Inflammatory macrophage treated with lipopolysaccharide for 1 hour (primary cell): Measurements from ENCODE around the gene GJA3.

Experiments
- DNase-seq, 2 donors: peaks; one replicate each; pipeline ENCODE4 v3.0.0-alpha.2; 2020 to 2022

Gene GJA3

DNA sequence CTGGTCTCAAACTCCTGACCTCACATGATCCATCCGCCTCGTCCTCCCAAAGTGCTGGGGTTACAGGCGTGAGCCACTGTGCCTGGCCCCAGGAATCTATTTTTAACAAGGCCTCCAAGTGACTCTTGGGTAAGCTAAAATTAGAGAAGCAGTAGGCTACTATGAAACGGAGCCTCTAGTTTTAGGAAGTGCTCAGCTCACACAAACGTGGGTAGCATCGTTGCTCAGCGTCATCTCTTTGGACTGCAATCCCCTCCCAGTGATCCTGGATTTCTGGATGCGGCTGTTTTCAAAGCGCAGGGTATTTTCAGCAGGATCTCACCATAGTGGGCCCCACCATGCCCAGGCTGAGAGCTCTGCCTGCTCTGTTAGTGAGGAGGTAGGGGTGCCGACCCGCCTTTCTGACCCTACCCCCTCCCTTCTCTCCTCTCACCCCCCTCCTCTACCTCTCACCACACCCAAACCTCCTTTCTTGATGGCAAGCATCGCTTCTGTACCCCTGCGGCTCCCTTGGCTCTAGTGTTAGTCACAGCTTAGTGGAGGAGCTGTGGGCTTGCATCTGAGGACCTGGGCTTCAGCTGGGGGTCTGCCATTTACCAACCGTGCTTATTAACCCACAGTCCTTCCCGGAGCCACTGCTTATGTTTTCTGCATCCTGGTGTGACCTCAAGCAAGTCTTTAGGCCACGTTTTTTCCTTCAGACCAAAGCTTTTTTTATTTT is 34.2 kb downstream of the GJA3 start:
- peak; percentile 78 to 80 for DNase-seq

DNA sequence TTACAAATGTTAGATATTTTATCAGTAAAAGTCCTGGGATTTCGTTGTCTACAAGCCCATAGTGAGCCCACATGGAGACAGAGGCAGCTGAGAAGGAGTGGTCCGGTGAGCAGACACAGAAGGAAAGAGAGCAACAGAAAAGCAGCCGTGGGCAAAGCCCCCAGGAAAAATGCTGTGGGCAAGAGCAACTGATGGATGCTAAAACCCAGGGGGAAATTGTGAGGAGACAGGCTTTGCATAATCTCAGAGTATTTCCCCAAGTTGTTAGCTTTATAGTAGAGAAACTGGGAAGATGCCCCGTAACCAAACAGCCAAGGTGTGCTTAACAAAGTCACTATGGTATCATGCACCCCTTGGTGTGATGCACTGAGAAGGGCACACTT is 35.1 kb downstream of the GJA3 start:
- DNase-seq = no peak

DNA sequence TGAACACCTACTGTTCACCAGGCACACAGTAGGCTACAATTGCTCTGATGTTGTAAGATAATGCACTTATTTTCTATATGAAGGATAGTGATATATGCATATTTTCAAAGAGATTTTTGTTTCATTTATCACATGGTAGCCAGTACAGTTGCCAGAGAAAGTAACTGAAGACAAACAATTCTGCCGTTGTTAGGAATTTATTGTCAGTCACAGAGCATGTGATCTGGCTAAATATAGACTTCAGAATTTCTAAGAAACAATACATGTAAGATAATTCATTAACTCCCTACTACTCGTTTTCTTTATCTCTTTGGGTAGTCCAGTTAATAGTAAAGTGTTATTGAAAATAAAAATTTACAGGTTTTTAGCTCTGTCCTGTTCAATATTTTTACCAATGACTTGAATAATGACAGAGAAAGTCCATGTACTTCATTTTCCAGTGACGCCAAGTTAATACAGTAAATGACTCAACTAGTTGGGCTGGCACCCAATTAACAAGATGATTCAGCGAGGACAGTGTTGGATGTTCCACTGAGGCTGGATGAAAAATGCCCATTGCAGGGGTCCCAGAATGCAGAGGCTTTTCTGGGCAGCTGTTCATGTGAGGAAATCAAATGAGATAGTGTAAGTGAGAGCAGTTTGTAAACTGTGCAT is 35.6 kb downstream of the GJA3 start:
- no peak for DNase-seq

DNA sequence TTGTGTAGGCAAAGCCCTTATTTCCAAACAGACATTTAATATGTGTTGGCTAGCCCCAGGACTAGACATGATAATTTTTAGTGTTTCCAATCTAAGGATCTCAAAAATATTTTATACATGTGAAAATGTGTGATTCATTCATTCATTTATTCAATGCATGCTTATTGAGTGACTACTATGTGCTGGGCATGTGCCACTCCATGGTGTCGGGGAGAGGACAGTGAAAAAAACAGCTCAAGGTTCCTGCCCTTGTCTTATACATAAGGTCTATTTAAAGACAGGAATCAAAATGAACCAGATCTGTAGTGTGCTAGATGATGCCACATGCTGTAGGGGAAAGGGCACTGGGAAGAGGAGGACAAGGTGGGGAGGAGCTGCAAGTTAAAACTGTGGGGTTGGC is 36.5 kb downstream of the GJA3 start:
- no peak for DNase-seq

DNA sequence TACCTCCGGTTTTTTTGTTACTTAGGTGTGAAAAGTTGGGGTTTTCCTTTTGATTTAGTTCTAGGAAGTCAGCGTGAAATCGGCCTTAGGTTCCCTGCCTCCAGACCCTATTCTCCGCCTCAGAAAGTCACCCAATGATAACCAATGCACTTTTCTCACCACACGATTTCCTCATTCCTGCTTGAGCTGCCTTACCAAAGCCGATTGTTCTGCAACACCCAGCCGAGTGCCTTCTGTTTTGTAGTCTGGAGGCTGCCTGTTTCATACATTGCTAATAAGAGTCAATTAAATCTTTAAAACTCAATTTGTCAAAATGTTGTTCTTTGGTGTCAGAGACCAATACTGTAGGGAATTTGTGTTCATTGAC is 39.7 kb downstream of the GJA3 start:
- peak in 1 of 2 donors; percentile 32 for DNase-seq

DNA sequence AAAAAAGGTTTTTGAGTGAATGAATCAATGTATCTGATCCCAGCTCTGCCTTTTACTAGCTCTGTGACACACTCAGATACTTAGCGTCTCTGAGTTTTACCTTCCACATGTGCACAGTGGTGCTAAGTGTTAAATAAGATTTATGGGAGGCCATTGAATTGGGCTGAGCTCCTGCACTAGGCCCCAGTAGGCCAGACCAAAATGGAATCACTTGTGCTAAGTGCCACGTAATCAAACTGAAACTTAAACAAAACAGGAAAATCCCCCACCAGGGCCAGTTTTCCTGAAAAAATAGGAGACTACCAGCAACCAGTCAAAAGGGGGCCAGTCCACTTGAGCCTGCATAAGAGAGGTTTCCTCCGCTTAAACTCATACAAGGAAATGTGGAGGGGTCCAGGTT is 40.9 kb downstream of the GJA3 start:
- no peak for DNase-seq

DNA sequence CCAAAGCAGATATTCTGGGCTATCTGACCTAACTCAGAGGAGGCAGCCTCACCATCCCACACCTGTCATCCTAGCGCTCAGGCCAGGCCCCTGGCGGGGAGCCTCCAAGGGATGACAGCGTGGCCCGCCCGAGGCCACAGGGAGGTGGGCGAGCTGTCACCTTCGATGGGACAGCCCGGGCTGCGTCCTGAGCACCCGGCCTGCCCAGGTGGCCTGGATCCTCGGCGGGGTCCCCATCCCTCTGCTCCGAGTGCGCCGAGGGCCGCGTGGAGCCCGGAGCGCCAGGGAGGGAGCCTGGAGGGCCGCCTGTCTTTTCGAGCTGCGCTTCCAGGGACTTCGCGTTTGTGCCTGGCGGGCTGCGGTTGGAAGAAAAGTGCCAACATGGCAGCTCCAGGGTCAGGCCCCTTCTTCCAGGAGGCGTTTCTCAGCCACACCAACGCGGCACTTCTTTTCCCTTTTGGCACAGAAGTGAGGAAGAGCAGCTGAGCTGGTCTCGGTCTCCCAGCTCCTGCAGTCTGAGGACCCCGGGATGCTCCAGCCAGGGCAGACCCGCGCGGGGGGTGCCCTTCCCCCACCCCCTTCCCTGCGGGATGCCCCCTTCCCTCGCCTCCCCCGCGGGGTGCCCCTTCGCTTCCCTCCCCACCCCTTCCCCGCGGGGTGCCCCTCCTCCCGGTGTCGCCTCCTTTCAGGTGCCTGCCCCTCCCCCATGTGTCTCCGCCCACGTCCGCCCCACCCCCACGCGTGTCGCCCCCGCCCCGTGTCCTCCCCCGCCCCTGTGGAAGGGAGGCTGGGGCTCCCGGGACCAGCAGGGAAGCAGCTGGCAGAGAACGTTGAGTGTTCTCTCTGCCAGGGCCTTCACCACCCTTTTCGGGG is 42.3 kb downstream of the GJA3 start:
- DNase-seq = no peak

DNA sequence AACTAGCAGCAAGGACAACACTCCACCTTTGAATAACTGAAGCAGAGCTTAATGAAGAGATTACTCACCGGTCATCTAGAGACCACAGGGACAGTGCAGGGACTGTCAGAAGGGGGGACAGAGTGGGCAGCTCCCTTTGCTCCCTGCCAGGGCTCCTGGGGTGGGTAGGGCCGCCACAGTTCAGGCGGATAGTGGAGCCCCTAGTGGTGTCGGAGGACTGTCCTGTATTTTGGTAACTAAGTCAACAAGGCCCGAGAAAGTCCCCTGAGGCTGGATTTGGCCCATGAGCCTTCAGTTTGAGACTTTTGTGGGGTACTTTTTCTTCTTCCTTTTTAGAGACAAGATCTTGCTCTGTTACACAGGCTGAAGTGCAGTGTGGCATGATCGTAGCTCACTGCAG is 44.6 kb downstream of the GJA3 start:
- no peak for DNase-seq

DNA sequence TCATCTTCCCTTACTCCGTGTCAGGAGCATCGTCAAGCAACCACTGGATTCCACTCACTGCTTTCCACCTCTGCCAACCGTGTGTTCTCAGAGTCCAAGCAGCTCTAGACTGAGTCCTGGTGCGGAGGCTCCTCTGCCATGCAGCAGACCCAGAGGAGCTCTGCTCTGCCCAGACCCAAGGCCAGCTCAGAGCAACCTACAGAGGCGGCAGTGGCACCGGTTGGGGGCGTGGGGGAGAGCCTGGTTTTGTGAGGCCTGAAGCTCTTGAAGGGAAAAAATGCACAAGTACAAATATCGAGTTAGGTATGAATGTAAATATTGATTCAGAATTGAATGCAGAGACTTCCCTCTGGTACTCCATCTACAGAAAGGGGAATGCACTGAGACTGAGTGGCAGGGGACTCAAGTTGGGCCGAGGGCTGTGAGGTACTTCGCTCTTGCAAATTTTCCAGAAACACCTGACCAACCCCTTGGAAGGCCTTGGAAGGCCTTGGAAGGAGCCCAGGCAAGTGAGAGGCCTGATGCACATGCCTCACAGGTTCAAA is 46.7 kb downstream of the GJA3 start:
- DNase-seq = no peak

DNA sequence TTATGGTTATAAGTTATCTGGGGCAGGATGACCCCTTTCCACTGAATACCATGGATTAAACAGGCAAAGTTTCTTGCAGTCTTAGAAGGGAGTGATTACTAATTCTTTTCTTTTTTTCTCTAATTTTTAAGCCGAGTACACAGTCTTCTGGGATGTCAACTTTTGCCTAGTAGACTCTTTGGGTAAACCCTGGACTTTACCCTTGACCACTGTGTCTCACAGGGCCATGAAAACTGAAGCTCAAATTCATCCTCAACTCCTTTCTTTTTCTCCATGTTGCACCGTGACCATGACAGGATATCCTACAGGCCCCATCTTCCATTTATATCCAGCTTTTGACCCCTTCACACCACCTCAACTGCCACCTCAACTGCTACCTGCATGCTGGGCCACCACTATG is 51.8 kb downstream of the GJA3 start:
- no peak for DNase-seq

DNA sequence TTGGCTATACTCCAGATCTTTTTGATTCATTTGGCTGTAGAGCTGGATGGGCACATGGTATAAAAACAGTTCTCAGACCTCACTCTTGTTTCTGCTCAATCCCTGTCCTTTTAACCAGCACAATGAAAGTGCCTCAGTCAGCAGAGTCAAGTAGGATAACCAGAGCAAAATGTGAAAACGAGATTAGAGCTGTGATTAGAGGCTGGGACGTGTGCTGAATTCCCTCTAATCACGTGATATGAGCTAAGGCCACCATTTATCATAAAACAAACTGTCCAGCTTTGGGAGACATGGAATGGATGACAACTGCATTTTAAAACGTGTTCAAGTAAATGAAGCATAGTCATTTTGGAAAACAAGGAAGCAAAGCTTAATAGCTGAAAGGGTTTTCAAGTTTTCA is 54.1 kb downstream of the GJA3 start:
- DNase-seq = no peak

DNA sequence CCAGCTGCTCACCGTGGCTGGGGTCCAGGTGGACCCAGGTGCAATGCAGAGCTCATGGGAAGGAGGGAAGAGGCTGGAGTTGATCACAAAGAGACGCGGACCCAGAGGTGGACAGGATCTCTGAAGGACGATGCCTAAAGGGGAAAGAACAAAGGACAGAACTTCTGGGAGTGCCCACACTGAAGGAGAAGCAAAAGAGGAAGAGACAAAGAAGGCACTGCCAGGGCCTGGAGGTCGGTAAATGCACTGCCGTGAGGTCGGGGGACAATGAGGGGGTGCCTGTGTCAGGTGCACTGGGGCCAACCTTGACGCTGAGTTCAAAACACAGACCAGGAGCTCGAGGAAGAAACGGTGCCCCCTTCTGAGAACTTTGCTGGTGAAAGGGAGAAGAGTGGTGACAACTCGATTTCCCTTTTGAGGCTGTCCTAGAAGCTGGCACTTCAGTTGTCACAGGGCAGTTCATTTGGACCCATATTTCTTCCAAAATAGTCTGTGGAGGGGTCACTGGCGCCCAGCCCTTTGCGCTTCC is 55.6 kb downstream of the GJA3 start:
- no peak for DNase-seq

DNA sequence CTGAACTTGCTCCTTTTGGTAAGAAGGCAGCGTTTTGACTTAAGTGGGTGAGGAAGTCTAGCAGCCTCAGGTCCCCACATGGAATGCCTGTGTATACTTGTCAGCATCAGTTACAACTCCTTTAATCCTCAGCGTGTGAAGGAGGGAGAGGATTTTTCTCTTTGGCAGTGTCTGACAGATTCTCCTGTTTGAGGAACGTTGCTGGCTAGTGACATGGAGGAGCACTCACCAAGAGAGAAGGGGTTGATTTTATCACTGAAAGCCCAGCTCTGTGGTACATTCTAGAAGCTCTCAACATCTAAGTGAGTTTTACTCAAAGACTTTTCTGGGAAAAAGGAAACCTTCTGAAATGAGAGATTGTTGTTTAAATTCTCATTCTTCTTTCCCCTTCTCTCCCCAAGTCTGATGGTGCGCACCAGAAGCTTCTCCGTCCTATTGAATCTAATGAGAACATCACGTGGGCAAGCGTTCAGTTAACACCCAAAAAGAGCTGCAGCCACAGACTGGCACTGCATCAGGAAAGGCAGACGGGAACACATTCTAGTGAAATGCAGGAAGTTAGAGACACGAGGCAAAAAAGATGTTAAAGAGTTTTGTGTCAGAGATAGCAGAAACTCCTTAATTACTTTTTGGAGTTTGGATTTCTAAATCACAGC is 58.2 kb downstream of the GJA3 start:
- peak in 1 of 2 donors; percentile 11 for DNase-seq

DNA sequence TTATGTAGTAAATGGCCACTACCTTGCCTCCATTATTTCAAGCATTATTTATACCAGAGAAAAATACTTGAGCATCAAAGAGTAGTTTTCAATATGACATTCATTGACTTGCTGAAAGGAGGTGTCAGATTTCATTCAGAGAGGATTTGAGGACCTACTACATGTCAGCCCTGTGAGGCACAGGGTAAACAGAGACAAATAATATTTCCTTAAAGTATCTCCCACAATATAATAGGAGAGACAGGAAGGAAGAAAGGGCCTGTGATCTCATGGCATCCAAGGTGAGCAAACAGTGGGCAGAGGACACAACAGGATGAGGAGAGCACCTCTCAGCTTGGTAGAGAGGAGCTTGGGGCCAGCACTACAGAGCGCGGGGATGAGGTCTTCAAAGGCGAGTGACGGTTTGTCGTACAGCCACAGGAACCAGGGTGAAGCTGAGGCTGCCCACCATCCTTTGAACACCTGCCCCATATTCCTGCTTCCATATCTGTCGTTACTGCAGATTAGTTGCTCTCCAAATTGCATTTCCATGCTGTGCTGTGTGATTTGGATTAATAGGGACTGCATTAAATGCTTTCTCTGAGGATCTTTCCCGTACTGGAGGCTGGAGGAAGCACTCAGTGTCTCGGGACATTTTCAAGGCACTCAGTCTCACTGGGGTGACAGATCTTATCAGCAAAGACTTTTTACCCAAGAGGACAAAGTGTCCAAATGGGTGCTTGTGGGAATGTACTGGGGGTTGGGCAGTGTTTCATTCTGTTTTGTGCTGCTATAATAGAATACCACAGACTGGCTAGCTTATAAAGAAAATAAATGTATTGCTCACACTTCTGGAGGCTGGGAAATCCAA is 59.2 kb downstream of the GJA3 start:
- DNase-seq = no peak

DNA sequence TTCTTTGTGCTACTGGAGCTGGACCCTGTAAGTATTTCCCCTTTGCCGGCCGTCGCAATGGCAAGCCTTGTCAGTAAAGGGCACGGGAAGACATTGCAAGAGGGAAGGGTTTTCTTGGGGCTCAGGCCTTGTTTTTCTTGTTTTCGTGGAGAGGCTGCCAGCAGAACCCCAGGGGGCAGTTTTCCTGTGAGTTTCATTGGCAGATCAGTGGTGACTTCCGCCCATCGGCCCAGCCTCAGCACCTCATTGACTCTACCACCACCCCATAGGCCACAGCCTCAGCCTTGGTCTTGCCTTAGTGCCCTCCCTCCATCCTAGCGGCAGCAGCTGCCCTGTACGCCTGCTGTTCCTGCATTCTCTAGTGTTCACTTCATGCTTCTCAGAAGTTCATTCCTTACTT is 61.5 kb downstream of the GJA3 start:
- no peak for DNase-seq

DNA sequence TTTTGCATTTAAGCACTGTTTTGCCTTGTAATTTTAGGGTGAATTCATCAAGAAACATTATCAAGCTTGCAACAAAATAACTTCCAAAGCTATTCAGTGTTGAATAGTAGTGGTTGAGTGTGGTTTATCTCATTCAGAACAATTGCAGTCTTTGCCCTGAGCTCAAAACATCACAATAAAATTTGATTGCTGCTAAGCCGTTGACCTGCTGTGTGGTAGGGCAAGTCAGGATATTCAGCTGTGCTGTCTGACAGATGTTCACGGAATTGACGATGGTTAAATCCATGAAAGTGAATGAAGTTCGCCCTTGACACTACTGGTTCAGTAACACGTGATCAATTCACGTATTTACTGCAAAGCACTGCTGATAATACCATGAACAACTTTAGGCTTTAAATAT is 66.9 kb downstream of the GJA3 start:
- no peak for DNase-seq

DNA sequence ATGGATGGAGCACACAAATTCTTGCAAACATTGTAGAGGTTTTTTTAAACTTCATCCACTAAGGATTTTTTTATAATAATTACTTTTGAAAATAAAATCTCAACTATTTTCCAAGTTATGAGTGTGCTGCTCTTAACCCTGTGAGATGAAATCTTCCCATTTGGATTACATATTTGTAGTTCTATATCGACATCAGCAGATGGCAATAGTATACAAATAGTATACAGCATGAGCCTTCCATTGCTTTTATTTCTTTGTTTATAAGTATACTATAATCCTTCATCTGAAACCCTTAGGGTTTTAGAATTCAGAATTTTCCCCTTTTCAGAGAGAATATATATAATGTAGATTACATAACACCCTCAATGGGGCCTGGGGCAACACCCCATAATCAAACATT is 70.5 kb downstream of the GJA3 start:
- no peak for DNase-seq
